Measurements from ENCODE around the gene ZNF738.
"Not testable (repeated sequence)": the region's sequence is repeated elsewhere in the genome, so short reads cannot be mapped to it uniquely, and the experiment has no call there.

Gene ZNF738

GRCh38 chr19:21358768-21359451 is at the start of gene ZNF738:
Gene ZNF738 (plus strand): TSS chr19:21359000. CDS start chr19:21359141, 141 bp downstream.
- no peak for DNase-seq

DNA sequence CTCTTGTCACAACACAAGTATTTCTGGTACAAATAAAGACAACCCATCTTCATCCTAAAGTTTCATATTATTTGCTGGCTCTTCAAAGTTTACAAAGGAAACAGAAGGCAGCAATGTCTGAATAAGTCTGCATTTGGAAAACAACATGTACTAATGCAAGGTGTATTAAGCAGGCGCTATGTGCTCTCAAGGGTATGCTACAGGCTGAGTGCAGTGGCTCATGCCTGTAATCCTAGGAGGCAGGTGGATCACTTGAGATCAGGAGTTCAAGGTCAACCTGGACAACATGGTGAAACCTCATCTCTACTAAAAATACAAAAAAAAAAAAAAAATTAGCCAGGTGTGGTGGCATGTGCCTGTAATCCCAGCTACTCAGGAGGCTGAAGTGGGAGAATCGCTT is 46.0 kb upstream of the ZNF738 start:
- DNase-seq = not testable (repeated sequence)

DNA sequence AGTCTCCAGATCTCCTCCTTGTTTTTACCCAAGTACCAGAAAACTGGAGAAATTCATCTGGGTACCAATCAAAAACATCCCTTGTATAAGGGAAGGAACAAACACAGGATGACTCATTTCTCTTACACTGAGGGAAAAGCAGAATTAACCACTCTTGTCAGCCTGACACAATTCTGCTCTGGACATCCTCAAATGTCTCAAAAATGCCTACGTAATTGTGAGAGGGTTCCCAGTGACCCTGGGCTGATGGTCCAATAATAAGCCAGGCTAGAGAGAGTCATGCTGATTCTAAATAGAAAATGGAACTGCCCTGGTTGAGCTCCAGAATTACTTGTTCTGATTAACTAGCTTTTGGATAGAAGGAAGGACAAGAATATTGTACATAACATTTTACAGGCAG is 44.1 kb upstream of the ZNF738 start:
- no peak for DNase-seq

- no peak for DNase-seq
Measured at GRCh38 chr19:21317821-21318220, 41.0 kb upstream of the ZNF738 start.

DNA sequence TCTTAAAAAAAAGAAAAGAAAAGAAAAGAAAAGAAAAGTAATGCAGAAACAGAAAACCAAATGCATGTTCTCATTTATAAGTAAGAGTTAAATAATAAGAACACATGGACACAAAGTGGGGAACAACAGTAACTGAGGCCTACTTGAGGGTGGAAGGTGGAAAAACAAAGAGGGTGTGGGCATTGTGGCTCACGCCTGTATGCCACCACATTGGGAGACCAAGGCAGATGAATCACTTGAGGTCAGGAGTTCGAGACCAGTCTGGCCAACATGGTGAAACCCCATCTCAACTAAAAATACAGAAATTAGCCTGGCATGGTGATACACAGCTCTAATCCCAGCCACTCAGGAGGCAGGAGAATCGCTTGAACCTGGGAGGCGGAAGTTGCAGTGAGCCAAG is 37.7 kb upstream of the ZNF738 start:
- no peak for DNase-seq

- DNase-seq = no peak
Measured at GRCh38 chr19:21321996-21322395, 36.8 kb upstream of the ZNF738 start.

- no peak for DNase-seq
Measured at GRCh38 chr19:21322528-21322927, 36.3 kb upstream of the ZNF738 start.

GRCh38 chr19:21323000-21323399 is 35.8 kb upstream of the ZNF738 start:
- DNase-seq = no peak

GRCh38 chr19:21326169-21326568 is 32.6 kb upstream of the ZNF738 start:
- no peak for DNase-seq

DNA sequence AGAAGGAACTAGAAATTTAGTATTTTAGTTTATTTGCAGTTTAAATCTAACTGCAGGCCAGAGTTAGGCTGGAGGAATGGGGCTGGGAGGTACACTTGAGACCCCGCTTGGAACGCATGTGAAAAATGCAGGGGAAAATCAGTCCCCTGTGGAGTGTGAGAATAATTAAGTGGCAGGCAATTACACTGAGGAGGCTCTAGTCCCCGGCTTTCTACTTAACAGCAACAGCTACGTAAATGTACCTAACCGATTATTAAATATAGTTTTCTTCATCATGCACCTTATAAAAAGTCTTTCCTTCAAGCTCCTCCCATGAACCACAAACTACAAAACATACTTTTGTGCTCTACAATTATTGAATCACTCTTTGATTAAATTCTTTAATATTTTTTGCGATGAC is 30.4 kb upstream of the ZNF738 start:
- DNase-seq = no peak

DNA sequence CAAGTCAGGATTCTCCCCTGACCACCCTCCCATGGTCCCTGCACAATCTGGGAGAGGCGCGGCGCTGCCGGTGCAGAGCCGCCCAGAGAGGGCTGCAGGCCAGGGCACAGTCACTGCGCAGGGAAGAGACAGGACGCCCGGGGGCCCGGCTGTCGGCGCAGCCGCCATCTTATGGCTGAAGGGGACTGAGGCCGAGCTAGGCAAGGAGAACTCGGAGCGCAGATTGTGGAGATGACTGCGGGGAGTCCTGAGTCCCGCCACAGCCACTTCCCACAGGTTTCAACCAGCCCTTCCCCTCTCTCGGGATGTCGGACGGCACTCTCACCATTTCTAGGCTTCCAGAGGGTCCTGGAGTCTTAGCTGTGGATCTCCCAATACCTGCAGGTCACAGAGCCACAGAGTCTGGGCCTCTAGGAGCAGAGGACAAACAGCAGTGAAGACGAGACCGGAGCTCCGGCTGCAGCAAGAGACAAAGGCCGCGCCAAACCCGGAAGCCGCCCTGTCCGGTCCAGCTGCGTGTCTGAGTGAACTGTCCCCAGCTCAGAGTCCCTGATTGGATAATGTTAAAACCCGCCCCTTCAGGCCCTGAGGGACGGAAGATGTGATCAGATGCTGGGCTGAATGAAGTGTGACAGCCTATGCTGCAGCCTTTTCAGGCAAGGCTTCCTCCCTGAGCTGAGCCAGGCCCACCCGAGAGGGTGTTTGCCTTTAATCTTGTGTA is 29.8 kb upstream of the ZNF738 start, which contains the start of gene ZNF708:
ZNF708 (minus strand) TSS at position 526 of the 721 bp plus-strand sequence; CDS start at position 328, 198 bp downstream.
- DNase-seq = peak; percentile 93 to 95

DNA sequence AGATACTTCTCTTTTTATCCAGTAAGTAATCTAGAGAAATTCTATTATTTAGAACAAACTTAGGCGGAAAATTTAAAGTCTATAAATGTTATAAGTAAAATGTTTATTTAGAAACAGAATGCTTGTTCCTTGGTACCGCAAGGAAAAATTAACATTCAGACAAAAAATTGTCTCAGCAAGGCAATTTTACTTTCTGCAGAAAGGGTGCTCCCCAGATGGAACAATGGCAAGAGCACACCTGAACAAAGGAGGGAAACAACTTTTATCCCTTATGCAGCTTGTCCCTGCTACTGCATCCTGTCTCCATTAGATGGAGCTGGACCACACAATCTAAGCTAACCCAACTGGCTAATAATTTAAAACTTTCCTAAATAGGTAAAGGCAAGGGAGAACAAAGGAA is 23.1 kb upstream of the ZNF738 start:
- no peak for DNase-seq

DNA sequence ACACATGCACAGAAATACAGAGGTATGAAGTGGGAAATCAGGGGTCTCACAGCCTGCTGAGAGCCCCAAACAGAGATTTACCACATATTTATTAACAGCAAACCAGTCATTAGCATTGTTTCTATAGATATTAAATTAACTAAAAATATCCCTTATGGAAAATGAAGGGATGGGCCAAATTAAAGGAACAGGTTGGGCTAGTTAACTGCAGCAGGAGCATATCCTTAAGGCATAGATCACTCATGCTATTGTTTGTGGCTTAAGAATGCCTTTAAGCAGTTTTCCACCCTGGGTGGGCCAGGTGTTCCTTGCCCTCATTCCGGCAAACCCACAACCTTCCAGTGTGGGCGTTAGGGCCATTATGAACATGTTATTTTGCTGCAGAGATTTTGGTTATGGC is 14.0 kb upstream of the ZNF738 start:
- DNase-seq = not testable (repeated sequence)

DNA sequence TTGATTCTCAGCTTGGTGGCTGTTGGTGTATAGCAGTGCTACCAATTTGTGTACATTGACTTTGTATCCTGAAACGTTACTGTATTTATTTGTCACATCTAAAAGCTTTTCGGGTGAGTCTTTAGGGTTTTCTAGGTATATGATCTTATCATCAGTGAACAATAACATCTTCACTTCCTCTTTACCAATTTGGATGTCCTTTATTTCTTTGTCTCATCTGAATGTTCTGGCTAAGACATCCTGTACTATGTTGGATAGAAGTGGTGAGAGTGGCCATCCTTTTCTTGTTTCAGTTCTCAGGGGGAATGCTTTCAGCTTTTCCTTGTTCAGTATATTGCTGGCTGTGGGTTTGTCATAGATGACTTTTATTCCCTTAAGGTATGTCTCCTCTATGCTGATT is 6.0 kb upstream of the ZNF738 start:
- no peak for DNase-seq

DNA sequence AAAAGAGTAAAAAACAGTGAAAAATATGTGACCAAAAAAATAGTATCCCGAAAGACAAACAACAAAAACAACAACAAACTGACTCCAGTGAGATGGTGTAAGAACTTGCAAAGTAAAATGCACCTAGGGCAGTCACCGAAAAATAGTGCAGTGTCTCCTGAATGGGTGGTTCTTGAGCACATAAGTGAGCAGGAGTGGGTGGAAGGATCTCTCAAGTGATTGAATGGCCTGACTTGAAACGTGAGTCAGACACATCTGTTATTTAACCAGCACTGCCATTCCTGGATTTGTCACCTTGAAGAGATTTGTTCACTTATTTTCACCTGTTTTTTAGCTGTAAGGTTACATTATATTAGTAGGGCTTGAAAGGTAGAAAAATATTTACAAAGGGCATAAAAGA is 3.5 kb downstream of the ZNF738 start:
- DNase-seq = no peak

GRCh38 chr19:21383980-21384582 is 25.3 kb downstream of the ZNF738 start:
- DNase-seq = no peak

GRCh38 chr19:21396121-21396520 is 37.3 kb downstream of the ZNF738 start:
- no peak for DNase-seq

DNA sequence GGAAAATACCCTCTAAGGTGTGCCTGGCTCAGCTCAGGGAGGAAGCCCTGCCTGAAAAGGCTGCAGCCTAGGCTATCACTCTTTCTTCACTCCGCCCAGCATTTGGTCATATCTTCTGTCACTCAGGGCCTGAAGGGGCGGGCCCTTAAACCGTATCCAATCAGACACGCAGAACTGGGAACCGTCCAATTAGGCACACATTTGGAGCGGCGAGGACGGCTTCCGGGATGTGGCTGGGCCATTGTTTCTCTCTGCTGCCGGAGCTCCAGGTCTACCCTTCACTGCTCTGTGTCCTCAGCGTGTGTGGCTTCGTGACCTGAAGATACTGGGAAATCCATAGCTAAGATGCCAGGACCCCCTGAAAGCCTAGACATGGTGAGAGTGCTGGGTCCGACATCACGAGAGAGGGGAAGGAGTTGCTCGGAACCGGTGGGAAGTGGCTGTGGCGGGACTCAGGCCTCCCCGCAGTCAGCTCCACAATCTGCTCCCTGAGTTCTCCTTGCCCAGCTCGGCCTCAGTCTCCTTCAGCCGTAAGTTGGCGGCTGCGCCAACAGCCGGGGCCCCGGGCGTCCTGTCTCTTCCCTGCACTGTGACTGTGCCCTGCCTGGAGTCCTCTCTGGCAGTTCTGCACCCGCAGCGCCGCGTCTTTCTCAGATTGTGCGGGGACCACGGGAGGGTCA is 38.2 kb downstream of the ZNF738 start, which contains the start of gene ZNF493:
ZNF493 (plus strand) TSS at position 241 of the 680 bp plus-strand sequence; CDS start at position 346, 105 bp downstream.
- DNase-seq = peak; percentile 94 to 97

DNA sequence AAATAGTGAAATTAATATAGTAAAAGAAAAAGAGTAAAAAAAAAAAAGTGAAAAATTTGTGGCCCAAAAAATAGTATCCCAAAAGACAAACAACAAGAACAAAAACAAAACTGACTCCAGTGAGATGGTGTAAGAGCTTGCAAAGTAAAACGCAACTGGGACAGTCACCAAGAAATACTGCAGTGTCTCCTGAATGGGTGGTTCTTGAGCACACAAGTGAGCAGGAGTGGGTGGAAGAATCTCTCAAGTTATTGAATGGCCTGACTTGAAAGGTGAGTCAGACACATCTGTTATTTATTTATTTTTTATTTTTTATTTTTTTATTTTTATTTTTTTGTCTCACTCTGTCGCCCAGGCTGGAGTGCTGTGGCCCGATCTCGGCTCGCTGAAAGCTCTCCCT is 40.1 kb downstream of the ZNF738 start:
- no peak for DNase-seq

GRCh38 chr19:21402303-21402985 is 43.6 kb downstream of the ZNF738 start:
- no peak for DNase-seq

GRCh38 chr19:21410166-21410565 is 51.4 kb downstream of the ZNF738 start:
- no peak for DNase-seq

DNA sequence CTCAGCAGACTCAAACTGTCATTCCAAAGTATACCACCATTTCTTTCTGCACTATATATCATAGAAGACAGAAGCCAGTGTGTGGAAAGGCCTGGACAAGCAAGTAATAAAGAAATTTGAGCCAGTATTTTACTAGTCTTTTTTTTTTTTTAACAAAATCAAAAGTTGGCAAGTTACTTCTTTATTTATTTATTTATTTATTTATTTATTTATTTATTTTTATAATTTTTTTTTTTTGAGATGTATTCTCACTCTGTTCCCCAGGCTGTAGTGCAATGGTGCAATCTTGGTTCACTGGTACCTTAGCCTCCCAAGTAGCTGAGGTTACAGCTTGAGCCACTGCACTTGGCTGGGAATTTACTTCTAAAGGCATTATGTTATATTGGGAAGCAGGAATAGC is 63.4 kb downstream of the ZNF738 start:
- no peak for DNase-seq

Data from SHP77 (cell line).